ENCODE results near the gene C1orf116. TPM values are rescaled to one million over a fixed set of nuclear protein-coding genes. Genes with fewer than 3 reads are reported as not detected.

Gene C1orf116
- total RNA-seq, 6 donors from 2014 or later = 92.5 to 222 (median 193) TPM

DNA sequence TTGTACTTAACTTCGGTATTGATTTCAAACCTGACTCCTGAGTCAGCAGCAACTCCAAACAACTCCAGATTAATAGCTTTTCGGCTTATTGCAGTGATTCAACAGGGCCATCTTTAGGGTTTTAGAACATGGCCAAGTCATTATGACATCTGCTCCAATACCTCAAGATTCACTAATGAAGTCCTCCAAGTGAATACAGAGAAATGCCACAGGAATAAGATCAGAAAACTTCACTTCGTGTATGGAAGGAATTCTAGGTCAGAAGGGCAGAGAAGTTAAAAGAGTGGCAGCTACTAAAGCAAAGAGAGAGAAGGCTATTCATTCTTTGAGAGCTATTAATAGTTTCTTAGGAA lies 7.6 kb upstream of the C1orf116 start:
- H3K4me1 ChIP-seq = peaks cover 0 to 7% (median 2%) of the 10 kb centered on the region in 4 donors
- no peaks in the 10 kb centered on the region for H3K27me3 ChIP-seq
- H3K4me3 ChIP-seq = no peak overlapping the region
- DNase-seq (no peak), ATAC-seq (ENCODE audit: low FRiP score in 2 of 2) (no peak)
- no peak overlapping the region for H3K27ac ChIP-seq
- H3K9me3 ChIP-seq = no peaks in the 10 kb centered on the region
- TF ChIP-seq POLR2A (IDR thresholded peaks at IDR 0.05) (no peak), POLR2AphosphoS5 (IDR thresholded peaks at IDR 0.05) (no peak), CTCF (IDR thresholded peaks at IDR 0.05) (no peak), EP300 (IDR thresholded peaks at IDR 0.05) (no peak)
- WGBS, 2 donors = 59 to 70% methylated on average over 3 of the region's 3 CpGs
- H3K36me3 ChIP-seq = no peaks in the 10 kb centered on the region

DNA sequence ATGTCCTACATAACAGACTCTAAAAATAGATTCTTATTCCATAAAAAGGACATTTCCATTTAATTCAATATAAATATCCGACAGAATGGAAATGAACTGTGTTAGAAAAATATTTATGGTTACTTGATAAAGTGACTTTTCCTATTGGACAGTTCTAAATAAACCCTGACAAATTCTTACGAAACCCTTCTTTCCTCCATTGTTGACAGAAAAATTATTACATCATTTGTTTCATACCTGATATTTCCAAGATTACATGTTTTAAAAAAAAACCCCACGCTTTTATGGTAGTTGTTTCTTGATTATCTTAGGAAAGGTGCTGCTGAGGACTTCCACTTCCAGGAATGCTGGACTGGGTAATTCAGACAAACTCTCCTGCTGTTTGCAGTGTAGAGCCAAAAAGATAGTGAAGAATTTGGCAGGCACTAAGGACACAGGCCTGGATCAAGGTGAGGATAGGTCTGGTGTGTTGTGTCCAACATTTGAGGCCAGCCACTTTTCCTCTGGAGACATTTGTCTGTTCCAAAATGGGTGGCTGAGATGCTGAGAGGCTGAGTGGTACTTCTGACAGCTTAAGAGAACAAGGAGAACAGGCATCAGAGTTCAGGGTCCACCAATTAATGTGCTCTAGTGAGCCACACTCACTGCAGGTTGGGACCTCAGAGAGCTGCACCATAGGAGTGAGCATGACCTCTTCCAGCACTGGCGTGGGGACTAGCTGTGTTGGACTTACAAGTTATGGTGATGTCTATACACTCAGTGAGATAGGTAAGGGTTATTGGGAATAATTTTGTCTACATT lies 7.0 kb upstream of the C1orf116 start:
- ATAC-seq (ENCODE audit: low FRiP score in 2 of 2) (no peak), DNase-seq (no peak)
- no peak for TF ChIP-seq POLR2AphosphoS5 (IDR thresholded peaks at IDR 0.05)
- no peak for TF ChIP-seq EP300 (IDR thresholded peaks at IDR 0.05)
- TF ChIP-seq CTCF (IDR thresholded peaks at IDR 0.05) = no peak
- no peak for TF ChIP-seq POLR2A (IDR thresholded peaks at IDR 0.05)
- H3K27ac ChIP-seq = no peak overlapping the region
- peaks cover 0 to 7% (median 0%) of the 10 kb centered on the region in 4 donors for H3K4me1 ChIP-seq
- no peaks in the 10 kb centered on the region for H3K27me3 ChIP-seq
- H3K36me3 ChIP-seq = no peaks in the 10 kb centered on the region
- no peaks in the 10 kb centered on the region for H3K9me3 ChIP-seq
- H3K4me3 ChIP-seq = no peak overlapping the region
- 68 to 74% methylated on average over 4 of the region's 4 CpGs for WGBS, 2 donors

DNA sequence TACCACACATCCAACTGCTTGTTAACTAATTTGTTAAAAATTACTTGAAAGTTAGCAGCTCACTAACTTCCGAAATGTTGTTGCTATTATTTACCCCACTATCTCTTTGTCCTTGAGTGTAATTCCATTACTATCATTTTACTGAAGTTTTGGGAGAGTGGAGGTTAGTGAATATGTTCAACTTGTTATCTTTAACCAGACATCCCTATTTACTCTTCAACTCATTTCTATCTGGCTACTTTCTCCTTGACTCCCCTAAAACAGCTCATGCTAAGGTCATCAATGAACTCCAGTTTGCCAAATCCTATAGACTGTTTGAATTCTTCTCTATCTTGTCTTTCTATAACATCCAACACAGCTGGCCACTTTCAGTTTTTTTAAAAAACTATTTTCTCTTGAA lies 4.3 kb upstream of the C1orf116 start:
- H3K9me3 ChIP-seq = no peaks in the 10 kb centered on the region
- no peaks in the 10 kb centered on the region for H3K27me3 ChIP-seq
- no peak for DNase-seq
- H3K27ac ChIP-seq = no peak overlapping the region
- TF ChIP-seq POLR2A (IDR thresholded peaks at IDR 0.05) (no peak), CTCF (IDR thresholded peaks at IDR 0.05) (no peak), EP300 (IDR thresholded peaks at IDR 0.05) (no peak), POLR2AphosphoS5 (IDR thresholded peaks at IDR 0.05) (no peak)
- 83 to 95% methylated on average over 1 of the region's 1 CpG for WGBS, 2 donors
- H3K36me3 ChIP-seq = no peaks in the 10 kb centered on the region
- no peak overlapping the region for H3K4me3 ChIP-seq
- H3K4me1 ChIP-seq = peaks cover 0 to 7% (median 2%) of the 10 kb centered on the region in 4 donors
- ATAC-seq (ENCODE audit: low FRiP score in 2 of 2) = no peak

- whole genome bisulfite sequencing, 2 donors = 91 to 95% methylated on average over 4 of the region's 4 CpGs
Observed at GRCh38 chr1:207035877-207036551, 3.5 kb upstream of the C1orf116 start.

More at GRCh38 chr1:207035877-207036551, 3.5 kb upstream of the C1orf116 start:
- no peak for TF ChIP-seq EP300 (IDR thresholded peaks at IDR 0.05)
- no peak for TF ChIP-seq POLR2AphosphoS5 (IDR thresholded peaks at IDR 0.05)
- no peak for TF ChIP-seq POLR2A (IDR thresholded peaks at IDR 0.05)
- TF ChIP-seq CTCF (IDR thresholded peaks at IDR 0.05) = no peak
- no peak for DNase-seq
- Histone ChIP-seq H3K27me3 (no peaks in the 10 kb centered on the region), H3K4me1 (peaks cover 0 to 7% (median 2%) of the 10 kb centered on the region in 4 donors), H3K36me3 (no peaks in the 10 kb centered on the region), H3K9me3 (no peaks in the 10 kb centered on the region), H3K4me3 (no peak overlapping the region), H3K27ac (no peak overlapping the region)
- no peak for ATAC-seq (ENCODE audit: low FRiP score in 2 of 2)
